H1 (cell line): Measurements from ENCODE around the gene NTRK2. TPM values are rescaled to one million over a fixed set of nuclear protein-coding genes. Genes with fewer than 3 reads are reported as not detected.

Source experiments
- CHD7 ChIP-seq: fragments of 300-600 bp; sonication (generic); IDR thresholded peaks from 2 replicates; pipeline ENCODE4 v1.7.1; 2012; ENCODE audit warnings: low read length, moderate library complexity, mild to moderate bottlenecking, inconsistent platforms; ENCODE audit not compliant: insufficient replicate concordance
- polyA plus RNA-seq, 7 experiments: library from polyadenylated mRNA; depleted of rRNA in 3 of 7; stranded (reverse) in 5 of 7; unstranded in 2 of 7; fragments of >200 nt in 5 of 7; fragments of 200-250 nt in 2 of 7; gene quantifications; 1 replicate in 5 of 7; 2 replicates in 1 of 7; 4 replicates in 1 of 7; pipeline versions ENCODE4 v1.2.1 to v1.2.3, GENCODE V29; 2011 to 2013; ENCODE audit warnings: missing spikeins in 2 of 7, mixed read lengths in 2 of 7
- total RNA-seq: library from RNA; stranded (reverse); fragmentation: NEBNext Ultra II Directional; extraction: Animal tissue kit (Norgen Biotek cat#: 25700); gene quantifications from 2 replicates; pipeline ENCODE4 v1.2.1, GENCODE V29; 2021

The NTRK2 gene
- total and polyA plus RNA-seq, 2 of the 8 experiments (the other 6 are each of a cell fraction or from before 2014, with no cell fraction given) = 0.03 to 0.04 TPM

GRCh38 chr9:84703793-84704192, 34.3 kb downstream of the NTRK2 start (continued):
- TF ChIP-seq CHD7 = no peak
